Activated T-helper 1 cell treated with anti-CD3 and anti-CD28 coated beads, Interleukin-12 subunit alpha, Interleukin-12 subunit beta, Interleukin-2, Interleukin-4 antibody, amounts not matched to agents 30 ng/mL and 10 ng/mL and 1 ng/mL, durations not matched to agents 14 hours and 24 hours and 36 hours (primary cell): ENCODE data around the gene CLMP. TPM values are rescaled to one million over a fixed set of nuclear protein-coding genes. Genes with fewer than 3 reads are reported as not detected.

ENCODE experiments used
- DNase-seq: peaks from one replicate; pipeline ENCODE4 v3.0.0; 2021; ENCODE audit warnings: low spot score
- H3K27ac Mint-ChIP-seq: one replicate; pipeline ENCODE4 v1.8.0; 2021; ENCODE audit warnings: mild to moderate bottlenecking, mixed read lengths
- H3K27me3 Mint-ChIP-seq: one replicate; pipeline ENCODE4 v1.8.0; 2022; ENCODE audit warnings: mild to moderate bottlenecking, moderate library complexity, mixed read lengths; ENCODE audit not compliant: insufficient read depth
- H3K36me3 Mint-ChIP-seq: one replicate; pipeline ENCODE4 v1.8.0; 2021; ENCODE audit warnings: low read depth, mixed read lengths
- H3K4me1 Mint-ChIP-seq: one replicate; pipeline ENCODE4 v1.8.0; 2021; ENCODE audit warnings: low read depth, mixed read lengths
- H3K4me3 Mint-ChIP-seq: one replicate; pipeline ENCODE4 v1.8.0; 2021; ENCODE audit warnings: mild to moderate bottlenecking, moderate library complexity, mixed read lengths
- H3K9me3 Mint-ChIP-seq: one replicate; pipeline ENCODE4 v1.8.0; 2021; ENCODE audit warnings: mixed read lengths
- intact Hi-C: fragments of 100-400 bp; cut with micrococcal nuclease; formaldehyde crosslinking; loops from one replicate; pipeline ENCODE4 v1.15.1; 2024
- total RNA-seq: library from RNA; stranded (reverse); gene quantifications from 2 replicates; pipeline ENCODE4 v1.2.3, GENCODE V29; 2022

Gene CLMP
- total RNA-seq, 1 donor from 2014 or later, result not detected

DNA sequence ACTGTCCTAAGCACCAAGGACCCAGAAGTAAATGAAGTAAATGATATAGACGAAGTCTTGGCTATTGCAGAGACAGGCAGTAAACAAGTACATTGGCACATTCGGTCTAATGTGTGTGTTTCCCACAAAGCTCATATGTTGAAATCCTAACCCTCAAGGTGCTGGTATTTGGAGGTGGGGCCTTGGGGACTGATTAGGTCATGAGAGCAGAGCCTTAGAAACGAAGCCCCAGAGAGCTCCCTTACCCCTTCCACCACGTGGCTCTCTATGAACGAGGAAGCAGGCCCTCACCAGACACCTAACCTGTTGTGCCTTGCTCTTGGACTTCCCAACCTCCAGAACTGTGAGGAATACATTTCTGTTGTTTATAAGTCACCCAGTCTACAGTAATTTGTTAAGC, 14.9 kb downstream of the CLMP start:
- intact Hi-C loops, result no loop called here
- H3K9me3 Mint-ChIP-seq, result no peaks in the 10 kb centered on the region
- H3K4me1 Mint-ChIP-seq, result peaks cover 6% of the 10 kb centered on the region
- no peak overlapping the region for H3K27ac Mint-ChIP-seq
- no peaks in the 10 kb centered on the region for H3K36me3 Mint-ChIP-seq
- H3K4me3 Mint-ChIP-seq, result no peak overlapping the region
- H3K27me3 Mint-ChIP-seq, result peaks cover 27% of the 10 kb centered on the region
- no peak for DNase-seq

DNA sequence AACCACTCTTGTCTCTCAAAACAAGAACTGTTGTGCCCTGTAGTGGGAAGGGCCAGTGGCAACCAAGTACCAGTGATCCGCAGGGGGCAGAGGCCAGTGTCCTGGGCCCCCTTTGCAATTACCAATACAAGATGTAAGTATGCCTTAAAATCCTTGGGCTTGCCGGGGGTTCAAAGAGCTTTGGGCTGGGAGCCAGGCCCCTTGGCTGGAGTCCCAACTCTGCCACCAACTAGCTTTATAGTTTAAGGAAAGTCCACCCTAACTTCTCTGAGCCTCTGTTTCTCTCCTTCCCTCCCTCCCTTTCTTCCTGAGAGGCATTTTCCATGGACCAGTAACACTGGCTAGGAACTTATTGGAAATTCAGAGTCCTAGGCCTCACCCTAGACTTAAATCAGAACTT, 15.5 kb downstream of the CLMP start:
- Mint-ChIP-seq H3K27ac (no peak overlapping the region), H3K9me3 (no peaks in the 10 kb centered on the region), H3K27me3 (peaks cover 24% of the 10 kb centered on the region), H3K4me1 (peaks cover 6% of the 10 kb centered on the region), H3K36me3 (no peaks in the 10 kb centered on the region), H3K4me3 (no peak overlapping the region)
- intact Hi-C loops, result no loop called here
- no peak for DNase-seq

DNA sequence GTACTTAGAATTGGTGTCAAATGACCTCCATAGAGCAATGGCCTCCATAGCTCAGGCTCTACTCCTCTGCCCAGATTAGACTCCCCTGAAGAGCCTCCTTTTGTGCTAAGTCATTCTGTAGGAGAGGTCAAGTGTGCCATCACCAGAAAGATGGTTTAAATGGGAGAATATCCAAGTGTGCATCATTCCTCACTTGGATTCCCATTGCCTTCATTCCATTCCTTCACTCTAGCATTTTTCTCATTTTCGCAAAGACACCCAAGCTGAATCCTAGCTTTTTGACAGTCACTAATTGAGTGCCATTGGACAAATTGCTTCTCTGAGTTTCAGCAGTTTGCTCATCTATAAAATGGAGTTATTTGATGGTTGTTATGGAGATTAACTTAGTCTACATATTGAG, 16.9 kb downstream of the CLMP start:
- no peak overlapping the region for H3K27ac Mint-ChIP-seq
- H3K4me3 Mint-ChIP-seq, result no peak overlapping the region
- no peak for DNase-seq
- no peaks in the 10 kb centered on the region for H3K9me3 Mint-ChIP-seq
- H3K4me1 Mint-ChIP-seq, result peaks cover 6% of the 10 kb centered on the region
- intact Hi-C loops, result no loop called here
- no peaks in the 10 kb centered on the region for H3K36me3 Mint-ChIP-seq
- peaks cover 23% of the 10 kb centered on the region for H3K27me3 Mint-ChIP-seq

DNA sequence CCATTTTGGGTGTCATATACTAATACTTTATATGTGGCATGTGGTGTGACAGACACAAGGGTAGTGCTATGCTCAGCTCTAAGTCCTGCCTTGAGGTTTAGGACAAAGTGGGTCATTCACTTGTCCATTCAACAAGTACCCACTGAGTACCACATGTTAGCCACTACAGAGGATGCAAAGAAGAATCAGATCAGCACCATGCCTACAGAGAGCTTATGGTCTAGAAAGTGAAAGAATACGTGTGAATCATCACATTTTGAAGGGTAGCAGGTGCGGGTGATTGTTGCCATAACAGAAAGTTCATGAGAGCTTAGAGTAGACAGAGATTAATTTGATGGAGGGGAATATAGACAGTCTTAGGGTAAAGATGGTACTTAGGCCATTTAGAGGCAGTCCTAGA, 18.3 kb downstream of the CLMP start:
- H3K9me3 Mint-ChIP-seq, result no peaks in the 10 kb centered on the region
- H3K27ac Mint-ChIP-seq, result no peak overlapping the region
- no peaks in the 10 kb centered on the region for H3K36me3 Mint-ChIP-seq
- intact Hi-C loops, result no loop called here
- peaks cover 12% of the 10 kb centered on the region for H3K27me3 Mint-ChIP-seq
- DNase-seq, result no peak
- no peak overlapping the region for H3K4me3 Mint-ChIP-seq
- H3K4me1 Mint-ChIP-seq, result peaks cover 6% of the 10 kb centered on the region

DNA sequence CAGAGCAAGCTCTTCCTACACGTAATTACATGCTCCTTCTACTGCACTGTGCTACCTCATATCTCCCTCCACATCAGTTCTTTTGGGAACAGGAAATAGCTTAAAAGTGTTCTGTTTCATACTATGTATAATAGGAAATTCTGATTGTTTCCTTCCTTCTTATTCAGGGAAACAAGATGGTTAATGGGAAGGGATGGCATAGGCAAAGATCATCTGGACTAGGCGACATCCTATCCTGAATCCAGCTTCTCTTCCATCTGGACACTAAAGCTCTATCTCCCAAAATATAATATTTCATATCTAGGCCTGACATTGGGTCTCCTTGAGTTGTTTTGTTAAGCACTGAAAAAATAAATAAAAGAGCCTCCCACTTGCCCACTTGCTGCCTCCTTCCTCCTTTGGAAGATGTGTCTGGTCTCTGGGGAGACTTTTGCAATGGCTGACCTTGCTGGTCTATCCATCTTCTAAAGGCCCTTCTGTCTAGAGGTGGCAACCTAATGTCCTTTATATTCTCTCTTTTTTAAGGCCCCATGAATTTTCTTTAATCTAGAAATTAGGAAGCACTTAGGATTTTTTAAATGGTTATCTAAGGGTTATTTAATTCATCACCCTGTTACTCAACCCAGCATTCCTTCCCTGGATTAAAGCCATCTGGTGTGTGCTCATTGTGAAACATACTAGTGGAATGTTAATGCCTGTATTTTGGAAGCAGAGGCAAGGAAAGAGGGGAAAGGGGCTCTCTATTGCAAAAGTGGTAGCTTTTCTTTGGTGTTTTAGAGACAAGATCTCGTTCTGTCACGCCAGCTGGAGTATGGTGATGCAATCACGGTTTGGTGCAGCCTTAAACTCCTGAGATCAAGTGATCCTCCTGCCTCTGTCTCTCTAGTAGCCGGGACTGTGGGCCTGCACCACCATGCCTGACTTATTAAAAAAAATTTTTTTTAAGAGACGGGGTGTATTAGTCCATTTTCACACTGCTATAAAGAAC, 20.6 kb downstream of the CLMP start:
- no peak for DNase-seq
- Mint-ChIP-seq H3K27me3 (peaks cover 6% of the 10 kb centered on the region), H3K9me3 (no peaks in the 10 kb centered on the region), H3K27ac (no peak overlapping the region), H3K4me3 (no peak overlapping the region), H3K4me1 (peaks cover 6% of the 10 kb centered on the region), H3K36me3 (no peaks in the 10 kb centered on the region)
- intact Hi-C loops, result no loop called here

DNA sequence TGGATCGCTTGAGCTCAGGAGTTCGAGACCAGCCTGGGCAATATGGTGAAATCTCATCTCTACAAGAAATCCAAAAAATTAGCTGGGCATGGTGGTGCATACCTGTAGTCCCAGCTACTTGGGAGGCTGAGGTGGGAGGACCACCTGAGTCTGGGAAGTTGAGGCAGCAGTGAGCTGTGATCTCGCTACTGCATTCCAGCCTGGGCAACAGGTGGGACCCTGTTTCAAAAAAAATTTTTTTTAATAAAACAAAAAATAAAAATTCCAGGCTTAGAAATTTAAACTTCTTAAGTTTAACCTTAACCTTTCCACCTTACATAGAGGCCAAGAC, 21.2 kb downstream of the CLMP start:
- Mint-ChIP-seq H3K36me3 (no peaks in the 10 kb centered on the region), H3K9me3 (no peaks in the 10 kb centered on the region), H3K4me1 (peaks cover 6% of the 10 kb centered on the region), H3K4me3 (no peak overlapping the region), H3K27ac (no peak overlapping the region), H3K27me3 (peaks cover 6% of the 10 kb centered on the region)
- intact Hi-C loops, result no loop called here
- DNase-seq, result no peak

DNA sequence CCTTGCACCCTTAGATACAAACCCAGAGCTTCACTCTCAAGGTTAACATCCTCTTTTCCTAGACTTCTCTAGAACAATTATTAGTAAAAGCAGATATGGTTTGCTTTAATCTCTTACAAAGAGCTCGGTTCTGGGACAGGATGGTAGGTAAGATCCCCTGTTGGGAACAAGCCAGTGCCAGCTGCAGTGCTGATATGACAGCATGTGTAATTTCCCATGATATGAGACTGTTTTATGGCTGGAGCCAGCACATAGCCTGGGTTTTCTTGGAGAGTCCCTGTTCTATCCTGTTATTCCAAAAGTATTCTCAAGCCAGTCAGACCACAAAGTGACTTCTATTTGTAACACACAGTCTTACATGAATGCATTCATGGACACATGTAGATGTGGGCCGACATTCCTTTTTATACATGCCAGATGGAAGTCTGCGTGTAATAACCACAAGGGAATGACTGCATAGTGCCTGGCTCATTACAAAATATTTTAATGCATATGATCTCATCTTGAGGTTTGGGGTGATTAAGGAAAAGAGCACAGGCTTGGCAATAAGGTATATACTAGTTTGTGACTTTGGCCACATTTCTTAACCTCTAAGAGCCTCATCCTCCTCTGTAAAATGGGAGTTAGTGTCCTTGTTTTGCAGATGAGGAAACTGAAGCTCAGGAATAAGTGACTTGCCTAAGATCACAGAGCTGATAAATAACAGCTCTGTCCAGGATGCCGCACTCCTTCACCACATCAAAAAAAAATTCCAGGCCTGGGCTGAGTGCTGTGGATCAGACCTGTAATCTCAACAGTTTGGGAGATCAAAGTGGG, 21.8 kb downstream of the CLMP start:
- H3K9me3 Mint-ChIP-seq, result no peaks in the 10 kb centered on the region
- H3K4me1 Mint-ChIP-seq, result peaks cover 6% of the 10 kb centered on the region
- no peak overlapping the region for H3K27ac Mint-ChIP-seq
- DNase-seq, result no peak
- H3K27me3 Mint-ChIP-seq, result peaks cover 9% of the 10 kb centered on the region
- no peaks in the 10 kb centered on the region for H3K36me3 Mint-ChIP-seq
- no peak overlapping the region for H3K4me3 Mint-ChIP-seq
- intact Hi-C loops, result no loop called here

DNA sequence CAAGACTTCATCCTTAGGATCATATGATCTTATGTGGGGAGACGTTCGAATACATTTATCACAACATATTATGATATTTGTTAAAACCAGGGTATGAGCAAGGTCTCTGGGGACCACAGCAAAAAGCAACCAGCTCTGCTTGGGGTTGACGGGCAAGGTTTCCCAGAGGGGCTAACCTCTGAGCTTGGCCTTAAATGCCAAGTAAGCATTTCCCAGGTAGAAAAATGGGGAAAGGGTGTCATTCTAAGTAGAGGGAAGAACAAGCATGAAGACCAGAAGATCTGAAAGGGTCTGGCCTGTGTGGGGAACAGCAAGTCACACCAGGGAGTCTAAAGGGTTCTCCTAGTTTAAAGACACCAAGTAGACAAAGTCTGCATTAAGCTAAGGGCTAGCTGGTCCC, 24.1 kb downstream of the CLMP start:
- no peak overlapping the region for H3K27ac Mint-ChIP-seq
- no peaks in the 10 kb centered on the region for H3K36me3 Mint-ChIP-seq
- no peaks in the 10 kb centered on the region for H3K4me1 Mint-ChIP-seq
- H3K9me3 Mint-ChIP-seq, result no peaks in the 10 kb centered on the region
- DNase-seq, result no peak
- no peak overlapping the region for H3K4me3 Mint-ChIP-seq
- H3K27me3 Mint-ChIP-seq, result peaks cover 8% of the 10 kb centered on the region
- intact Hi-C loops, result no loop called here

DNA sequence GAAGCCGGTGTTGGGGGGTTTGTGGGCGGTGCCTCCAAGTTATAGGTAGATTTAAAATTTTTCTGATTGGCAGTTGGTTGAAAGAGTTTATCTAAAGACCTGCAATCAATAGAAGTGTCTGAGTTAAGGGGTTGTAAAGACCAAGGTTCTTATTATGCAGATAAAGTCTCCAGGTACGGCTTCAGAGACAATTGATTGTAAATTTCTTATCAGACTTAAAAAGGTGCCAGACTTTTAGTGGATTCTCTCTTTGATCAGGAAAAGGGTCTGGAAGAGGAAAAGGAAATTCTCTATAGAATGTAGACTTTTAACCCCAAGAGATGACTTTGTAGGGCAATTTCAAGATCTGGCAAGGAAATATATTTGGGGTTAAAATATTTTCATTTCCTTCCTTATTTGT, 25.2 kb downstream of the CLMP start:
- no peak overlapping the region for H3K4me3 Mint-ChIP-seq
- H3K36me3 Mint-ChIP-seq, result no peaks in the 10 kb centered on the region
- H3K27ac Mint-ChIP-seq, result no peak overlapping the region
- peaks cover 5% of the 10 kb centered on the region for H3K27me3 Mint-ChIP-seq
- no peak for DNase-seq
- intact Hi-C loops, result no loop called here
- no peaks in the 10 kb centered on the region for H3K9me3 Mint-ChIP-seq
- H3K4me1 Mint-ChIP-seq, result no peaks in the 10 kb centered on the region

DNA sequence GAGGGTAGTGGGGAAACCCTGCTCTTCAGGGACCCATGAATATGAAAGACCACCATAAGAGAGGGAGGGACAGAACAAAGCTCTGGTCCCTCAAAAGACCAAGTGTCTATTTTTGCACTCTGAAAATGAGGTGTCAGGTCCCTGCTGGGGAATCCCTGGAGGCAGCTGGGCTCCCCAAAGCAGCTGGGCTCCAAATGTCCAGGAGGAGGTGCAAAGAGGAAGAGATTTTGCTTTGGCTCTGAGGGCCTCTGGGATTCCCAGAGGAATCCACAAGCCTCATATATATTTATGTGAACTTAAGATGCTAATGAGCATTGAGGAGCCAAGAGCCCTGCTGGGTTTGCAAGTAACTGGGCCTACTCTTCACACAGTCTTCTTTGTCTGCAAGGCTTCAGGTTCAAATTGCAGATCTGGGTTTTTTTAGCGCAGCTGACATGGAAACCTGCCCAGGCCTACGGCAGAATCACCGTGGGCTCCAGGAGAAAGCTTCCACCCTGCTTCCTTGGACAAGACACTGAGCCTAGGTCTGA, 26.0 kb downstream of the CLMP start:
- no peak for DNase-seq
- Mint-ChIP-seq H3K27ac (no peak overlapping the region), H3K27me3 (peaks cover 5% of the 10 kb centered on the region), H3K4me1 (no peaks in the 10 kb centered on the region), H3K36me3 (no peaks in the 10 kb centered on the region), H3K9me3 (no peaks in the 10 kb centered on the region), H3K4me3 (no peak overlapping the region)
- intact Hi-C loops, result no loop called here

DNA sequence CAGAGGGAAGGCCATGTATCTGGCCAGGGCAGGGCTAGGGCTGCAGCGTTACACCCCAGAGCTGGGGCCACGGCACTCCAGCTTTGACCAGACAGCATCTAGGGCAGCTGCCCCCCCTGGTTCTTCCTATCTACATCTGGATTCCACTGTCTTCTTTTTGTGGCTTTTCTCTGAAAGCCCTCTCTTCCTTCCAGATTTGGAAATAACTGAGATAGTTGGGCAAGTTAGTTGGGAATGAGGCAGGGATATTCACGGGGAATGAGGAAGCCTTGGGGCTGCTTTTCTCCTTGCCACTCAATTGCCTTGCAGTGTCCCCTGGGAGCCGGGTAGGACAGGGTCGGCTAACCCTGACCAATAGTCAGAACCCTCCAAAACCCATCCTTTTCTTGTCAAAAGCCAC, 26.8 kb downstream of the CLMP start:
- Mint-ChIP-seq H3K27ac (no peak overlapping the region), H3K36me3 (no peaks in the 10 kb centered on the region), H3K9me3 (no peaks in the 10 kb centered on the region), H3K4me1 (no peaks in the 10 kb centered on the region), H3K4me3 (no peak overlapping the region), H3K27me3 (peaks cover 5% of the 10 kb centered on the region)
- intact Hi-C loops, result no loop called here
- DNase-seq, result no peak

DNA sequence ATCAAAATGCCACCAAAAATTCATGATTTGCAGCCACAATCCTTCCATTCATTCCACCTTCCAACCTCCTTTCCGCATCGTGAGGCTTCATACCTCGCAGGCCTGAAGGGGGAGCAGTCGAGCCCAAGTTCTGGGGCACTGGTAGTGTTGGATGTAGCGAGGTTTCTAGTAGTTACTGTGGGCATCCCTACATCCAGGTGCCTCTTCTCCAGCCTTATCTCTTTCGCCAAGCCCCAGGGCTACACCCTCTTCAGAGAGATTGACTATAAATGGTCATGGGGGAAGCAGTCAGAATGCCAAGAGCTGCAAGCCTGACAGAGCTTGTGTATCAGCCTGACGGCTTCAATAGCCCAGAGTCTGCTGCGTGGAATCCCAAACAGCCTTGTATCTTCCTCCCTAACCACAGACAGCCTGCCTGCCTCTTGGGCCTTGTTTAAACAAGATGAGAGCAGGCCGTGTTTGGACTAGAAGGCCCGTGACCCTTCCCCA, 28.9 kb downstream of the CLMP start:
- Mint-ChIP-seq H3K27me3 (peaks cover 12% of the 10 kb centered on the region), H3K36me3 (no peaks in the 10 kb centered on the region), H3K4me1 (no peaks in the 10 kb centered on the region), H3K27ac (no peak overlapping the region), H3K4me3 (no peak overlapping the region), H3K9me3 (no peaks in the 10 kb centered on the region)
- DNase-seq, result no peak
- intact Hi-C loops, result loop anchor here (1.0 kb wide), 2 partner anchors 81 to 312 kb away; no protein-coding TSS in a partner anchor
